Measurements from ENCODE around the gene GNPDA1.

GRCh38 chr5:141982626-141983025, 30.2 kb downstream of the GNPDA1 start:
- TF ChIP-seq POLR2A (IDR thresholded peaks at IDR 0.05) (no peak), CTCF (IDR thresholded peaks at IDR 0.05) (no peak)

All from body of pancreas (tissue), 4 donors.